Keratinocyte (primary cell): ENCODE measurements around the gene FAM156A. TPM values are rescaled to one million over a fixed set of nuclear protein-coding genes. Genes with fewer than 3 reads are reported as not detected.

Experiments
- DNase-seq: peaks from one replicate; pipeline ENCODE4 v3.0.0-alpha.2; 2011; ENCODE audit warnings: low read depth, missing footprints, low spot score
- FAIRE-seq: peaks from 2 replicates; lab custom pipeline; 2011; peaks lifted over from hg19 to GRCh38; lab: Jason Lieb, UNC
- H2AFZ ChIP-seq: 2 replicates; pipeline ENCODE4 v1.6.0; 2012; ENCODE audit warnings: low read length, control low read depth, inconsistent platforms; ENCODE audit not compliant: control insufficient read depth
- H3K27ac ChIP-seq: 2 replicates; pipeline ENCODE4 v1.5.1; 2011; ENCODE audit warnings: low read length; ENCODE audit not compliant: control insufficient read depth, insufficient read depth
- H3K27me3 ChIP-seq: 3 replicates; pipeline ENCODE4 v1.6.0; 2011; ENCODE audit warnings: low read length; ENCODE audit not compliant: control insufficient read depth, insufficient read depth; ENCODE audit errors: extremely low read depth
- H3K36me3 ChIP-seq, 2 experiments: 2 replicates in 1 of 2; 3 replicates in 1 of 2; pipeline ENCODE4 v1.5.1; 2011; ENCODE audit warnings: low read length in 2 of 2, mild to moderate bottlenecking in 1 of 2; ENCODE audit not compliant: control insufficient read depth in 2 of 2, insufficient read depth in 2 of 2; ENCODE audit errors: extremely low read depth in 1 of 2
- H3K4me1 ChIP-seq: 3 replicates; pipeline ENCODE4 v1.5.1; 2011; ENCODE audit warnings: low read length; ENCODE audit not compliant: control insufficient read depth, insufficient read depth; ENCODE audit errors: extremely low read depth
- H3K4me2 ChIP-seq: 3 replicates; pipeline ENCODE4 v1.6.0; 2011; ENCODE audit warnings: low read depth, low read length; ENCODE audit not compliant: control insufficient read depth, insufficient read depth; ENCODE audit errors: extremely low read depth
- H3K4me3 ChIP-seq, 3 experiments: fragments of 200-600 bp in 1 of 3; sonication (generic) in 1 of 3; 2 replicates in 2 of 3; 3 replicates in 1 of 3; pipeline ENCODE4 v1.5.1; 2011 to 2016; ENCODE audit warnings: low read length in 3 of 3, mild to moderate bottlenecking in 3 of 3, control low read depth in 2 of 3, inconsistent platforms in 1 of 3, low read depth in 1 of 3, mixed read lengths in 1 of 3, mixed run types in 1 of 3, moderate library complexity in 1 of 3; ENCODE audit not compliant: control insufficient read depth in 2 of 3, insufficient read depth in 2 of 3; ENCODE audit errors: extremely low read depth in 1 of 3
- H3K79me2 ChIP-seq: 2 replicates; pipeline ENCODE4 v1.6.0; 2012; ENCODE audit warnings: low read length; ENCODE audit not compliant: control insufficient read depth, insufficient read depth
- H3K9ac ChIP-seq: 3 replicates; pipeline ENCODE4 v1.6.0; 2011; ENCODE audit warnings: low read length; ENCODE audit not compliant: control insufficient read depth, insufficient read depth; ENCODE audit errors: extremely low read depth
- H3K9me1 ChIP-seq: 3 replicates; pipeline ENCODE4 v1.6.0; 2011; ENCODE audit warnings: low read length; ENCODE audit not compliant: control insufficient read depth, insufficient read depth; ENCODE audit errors: extremely low read depth
- H3K9me3 ChIP-seq: 2 replicates; pipeline ENCODE4 v1.5.1; 2012; ENCODE audit warnings: low read depth, low read length; ENCODE audit not compliant: control insufficient read depth
- H4K20me1 ChIP-seq: 3 replicates; pipeline ENCODE4 v1.6.0; 2011; ENCODE audit warnings: low read length; ENCODE audit not compliant: control insufficient read depth, insufficient read depth; ENCODE audit errors: extremely low read depth
- CTCF ChIP-seq, 3 experiments: IDR thresholded peaks in 1 of 3; conservative IDR thresholded peaks in 1 of 3; optimal IDR thresholded peaks in 1 of 3; 2 replicates in 2 of 3; 3 replicates in 1 of 3; pipeline versions ENCODE3 to v1.5.1; 2011; ENCODE audit warnings: low read length in 3 of 3, mild to moderate bottlenecking in 3 of 3, moderate library complexity in 2 of 3, control low read depth in 1 of 3, inconsistent platforms in 1 of 3; ENCODE audit not compliant: insufficient read depth in 2 of 3; ENCODE audit errors: extremely low read depth in 1 of 3
- EZH2 ChIP-seq: IDR thresholded peaks from one replicate; pipeline ENCODE4 v1.6.1; 2012; ENCODE audit warnings: inconsistent platforms, mild to moderate bottlenecking, low read length, moderate library complexity
- dilution Hi-C: fragments of 300-500 bp; cut with MboI; formaldehyde crosslinking; loops from one replicate; pipeline ENCODE4 v1.7.0; 2020; ENCODE audit warnings: low sequenced_read_pairs; ENCODE audit not compliant: extremely low pct_ligation_motif_present
- polyA plus RNA-seq, 5 experiments: library from polyadenylated mRNA; depleted of rRNA in 3 of 5; stranded (reverse) in 3 of 5; stranded (forward) in 1 of 5; unstranded in 1 of 5; fragments of >200 nt; gene quantifications; 1 replicate in 1 of 5; 2 replicates in 3 of 5; 3 replicates in 1 of 5; pipeline versions ENCODE4 v1.2.1 to v1.2.3, GENCODE V29; 2011 to 2012; ENCODE audit warnings: missing spikeins in 2 of 5, low read depth in 1 of 5, low replicate concordance in 1 of 5

FAM156A gene
- polyA plus RNA-seq, 1 donor (not counting 4 experiments of a cell fraction or from before 2014, with no cell fraction given): 12.8 TPM

GRCh38 chrX:53001958-53002357 is 43.6 kb upstream of the FAM156A start:
- Histone ChIP-seq H2AFZ (no peak overlapping the region), H3K4me1 (no peaks in the 10 kb centered on the region), H3K79me2 (no peaks in the 10 kb centered on the region), H3K27ac (no peak overlapping the region), H3K4me3 (no peak overlapping the region), H3K36me3 (no peaks in the 10 kb centered on the region), H3K27me3 (no peaks in the 10 kb centered on the region), H3K9me3 (no peaks in the 10 kb centered on the region), H3K9ac (no peak overlapping the region), H3K4me2 (no peak overlapping the region), H3K9me1 (no peaks in the 10 kb centered on the region), H4K20me1 (no peaks in the 10 kb centered on the region)
- dilution Hi-C loops: no loop called here
- no peak for DNase-seq
- TF ChIP-seq CTCF (optimal IDR thresholded peaks at IDR 0.05 in 1 of 3, IDR thresholded peaks at IDR 0.05 in 1 of 3, conservative IDR thresholded peaks at IDR 0.05 in 1 of 3; ENCODE audit: extremely low read depth in 1 of 3, insufficient read depth in 2 of 3, low read length in 3 of 3) (no peak), EZH2 (no peak)
- no peak for FAIRE-seq

GRCh38 chrX:53000447-53001135 is 42.3 kb upstream of the FAM156A start:
- Histone ChIP-seq H3K9me3 (no peaks in the 10 kb centered on the region), H3K9ac (no peak overlapping the region), H3K4me2 (no peak overlapping the region), H2AFZ (no peak overlapping the region), H3K27me3 (no peaks in the 10 kb centered on the region), H3K36me3 (no peaks in the 10 kb centered on the region), H3K4me1 (no peaks in the 10 kb centered on the region), H3K27ac (no peak overlapping the region), H3K79me2 (no peaks in the 10 kb centered on the region), H4K20me1 (no peaks in the 10 kb centered on the region), H3K4me3 (no peak overlapping the region), H3K9me1 (no peaks in the 10 kb centered on the region)
- DNase-seq: no peak
- dilution Hi-C loops: no loop called here
- TF ChIP-seq CTCF (optimal IDR thresholded peaks at IDR 0.05 in 1 of 3, IDR thresholded peaks at IDR 0.05 in 1 of 3, conservative IDR thresholded peaks at IDR 0.05 in 1 of 3; ENCODE audit: extremely low read depth in 1 of 3, insufficient read depth in 2 of 3, low read length in 3 of 3) (no peak), EZH2 (no peak)
- FAIRE-seq: no peak
